CD8-positive, alpha-beta memory T cell (primary cell): ENCODE measurements around the gene TSTD2. TPM values are rescaled to one million over a fixed set of nuclear protein-coding genes. Genes with fewer than 3 reads are reported as not detected.

Experiments
- CTCF ChIA-PET: fragments of 350-600 bp; sonication (Branson Sonifier 250); formaldehyde crosslinking; loops from one replicate; lab custom pipeline; 2021; ENCODE audit warnings: antibody characterized with exemption; lab: Charles Lee
- POLR2A ChIA-PET: fragments of 350-600 bp; sonication (Branson Sonifier 250); formaldehyde crosslinking; loops from one replicate; lab custom pipeline; 2021; ENCODE audit warnings: antibody characterized with exemption; lab: Charles Lee
- DNase-seq, 5 donors: peaks; one replicate each; pipeline versions ENCODE4 v3.0.0 to v3.0.0-alpha.2; 2020 to 2022; ENCODE audit warnings: mixed read lengths in 1 of 5
- H3K27ac ChIP-seq: one replicate; pipeline ENCODE4 v1.7.0; 2013; ENCODE audit warnings: low read depth, mild to moderate bottlenecking, low read length, moderate library complexity
- H3K27me3 ChIP-seq: 2 replicates; pipeline ENCODE4 v1.7.0; 2013; ENCODE audit warnings: low read length, mild to moderate bottlenecking; ENCODE audit not compliant: insufficient read depth, poor library complexity, severe bottlenecking
- H3K36me3 ChIP-seq: 2 replicates; pipeline ENCODE4 v1.7.0; 2013; ENCODE audit warnings: mild to moderate bottlenecking, low read length, moderate library complexity; ENCODE audit not compliant: insufficient read depth
- H3K4me1 ChIP-seq: 2 replicates; pipeline ENCODE4 v1.7.0; 2013; ENCODE audit warnings: mild to moderate bottlenecking, low read length, moderate library complexity; ENCODE audit not compliant: insufficient read depth
- H3K4me3 ChIP-seq: 2 replicates; pipeline ENCODE4 v1.7.0; 2013; ENCODE audit warnings: mild to moderate bottlenecking, low read length
- H3K9me3 ChIP-seq: 2 replicates; pipeline ENCODE4 v1.7.0; 2013; ENCODE audit warnings: mild to moderate bottlenecking, low read length
- H3K27ac Mint-ChIP-seq, 8 donors: one replicate each; pipeline ENCODE4 v1.8.0; 2020 to 2021; ENCODE audit warnings: mixed read lengths in 8 of 8, mild to moderate bottlenecking in 6 of 8, inconsistent platforms in 3 of 8, moderate library complexity in 3 of 8
- H3K27me3 Mint-ChIP-seq, 2 donors: one replicate each; pipeline ENCODE4 v1.8.0; 2020 to 2021; ENCODE audit warnings: mixed read lengths in 2 of 2, mild to moderate bottlenecking in 1 of 2, moderate library complexity in 1 of 2
- H3K36me3 Mint-ChIP-seq, 3 donors: one replicate each; pipeline ENCODE4 v1.8.0; 2020 to 2021; ENCODE audit warnings: mixed read lengths in 3 of 3, inconsistent platforms in 1 of 3, mild to moderate bottlenecking in 1 of 3
- H3K4me1 Mint-ChIP-seq, 3 donors: one replicate each; pipeline ENCODE4 v1.8.0; 2020 to 2021; ENCODE audit warnings: mixed read lengths in 3 of 3, inconsistent platforms in 1 of 3, mild to moderate bottlenecking in 1 of 3
- H3K4me3 Mint-ChIP-seq, 7 donors: one replicate each; pipeline ENCODE4 v1.8.0; 2020 to 2021; ENCODE audit warnings: mixed read lengths in 7 of 7, mild to moderate bottlenecking in 6 of 7, moderate library complexity in 4 of 7, inconsistent platforms in 2 of 7
- H3K9me3 Mint-ChIP-seq, 5 donors: one replicate each; pipeline ENCODE4 v1.8.0; 2020 to 2022; ENCODE audit warnings: mixed read lengths in 5 of 5, mild to moderate bottlenecking in 3 of 5, moderate library complexity in 2 of 5, inconsistent platforms in 1 of 5
- polyA plus RNA-seq: library from polyadenylated mRNA; unstranded; fragments of 300-500 nt; fragmentation: Illumina TruSeq; gene quantifications from one replicate; pipeline ENCODE4 v1.2.3, GENCODE V29; 2021
- total RNA-seq, 2 experiments: library from RNA; stranded (reverse); gene quantifications; one replicate each; pipeline ENCODE4 v1.2.3, GENCODE V29; 2021

Gene TSTD2
- total and polyA plus RNA-seq, 3 experiments from 2014 or later, result 5.7 to 14.7 (median 13.8) TPM

- Histone ChIP-seq H3K9me3 (no peaks in the 10 kb centered on the region), H3K27ac (no peak overlapping the region), H3K4me1 (no peaks in the 10 kb centered on the region), H3K27me3 (no peaks in the 10 kb centered on the region), H3K36me3 (peaks cover 54% of the 10 kb centered on the region), H3K4me3 (no peak overlapping the region)
- CTCF ChIA-PET, result no interaction called here
- POLR2A ChIA-PET, result interaction anchor here (1.1 kb wide), 1 partner anchor 12 kb away, joined by 5 read pairs; the partner anchor contains the start of gene TSTD2
- Mint-ChIP-seq H3K36me3 (peaks cover 5 to 84% (median 23%) of the 10 kb centered on the region in 3 donors), H3K4me3 (no peak overlapping the region), H3K4me1 (peaks cover 12 to 22% (median 14%) of the 10 kb centered on the region in 3 donors), H3K27me3 (no peaks in the 10 kb centered on the region), H3K27ac (no peak overlapping the region), H3K9me3 (no peaks in the 10 kb centered on the region)
- no peak for DNase-seq
Measured at GRCh38 chr9:97645720-97646119, 12.6 kb upstream of the TSTD2 start.

- ChIA-PET CTCF (no interaction called here), POLR2A (no interaction called here)
- Histone ChIP-seq H3K36me3 (peaks cover 22% of the 10 kb centered on the region), H3K4me1 (peaks cover 35% of the 10 kb centered on the region), H3K4me3 (no peak overlapping the region), H3K27ac (no peak overlapping the region), H3K9me3 (no peaks in the 10 kb centered on the region), H3K27me3 (no peaks in the 10 kb centered on the region)
- no peak for DNase-seq
- H3K27ac Mint-ChIP-seq, result peak overlapping the region in 2 of 8 donors; percentile 18 to 69
- peaks cover 0 to 2% (median 0%) of the 10 kb centered on the region in 5 donors for H3K9me3 Mint-ChIP-seq
- peaks cover 5 to 54% (median 13%) of the 10 kb centered on the region in 3 donors for H3K36me3 Mint-ChIP-seq
- H3K4me1 Mint-ChIP-seq, result peaks cover 51 to 66% (median 63%) of the 10 kb centered on the region in 3 donors
- H3K4me3 Mint-ChIP-seq, result no peak overlapping the region
- no peaks in the 10 kb centered on the region for H3K27me3 Mint-ChIP-seq
Measured at GRCh38 chr9:97640325-97640724, 7.2 kb upstream of the TSTD2 start.

- Mint-ChIP-seq H3K9me3 (peaks cover 0 to 2% (median 0%) of the 10 kb centered on the region in 5 donors), H3K27me3 (no peaks in the 10 kb centered on the region), H3K4me1 (peaks cover 62 to 78% (median 75%) of the 10 kb centered on the region in 3 donors), H3K27ac (peak overlapping the region in 3 of 8 donors; percentile 9 to 67 (median 25)), H3K4me3 (peak overlapping the region in 1 of 7 donors; percentile 7), H3K36me3 (peaks cover 4 to 50% (median 9%) of the 10 kb centered on the region in 3 donors)
- POLR2A ChIA-PET, result no interaction called here
- H3K9me3 ChIP-seq, result no peaks in the 10 kb centered on the region
- peaks cover 45% of the 10 kb centered on the region for H3K4me1 ChIP-seq
- H3K27me3 ChIP-seq, result no peaks in the 10 kb centered on the region
- no peak overlapping the region for H3K27ac ChIP-seq
- no peak overlapping the region for H3K4me3 ChIP-seq
- CTCF ChIA-PET, result interaction anchor here (0.9 kb wide), 1 partner anchor 11 kb away, joined by 3 read pairs; no protein-coding TSS in a partner anchor
- H3K36me3 ChIP-seq, result peaks cover 8% of the 10 kb centered on the region
- no peak for DNase-seq
Measured at GRCh38 chr9:97638666-97639065, 5.5 kb upstream of the TSTD2 start.

GRCh38 chr9:97636903-97637302, 3.7 kb upstream of the TSTD2 start:
- peak overlapping the region in 5 of 8 donors; percentile 4 to 64 (median 52) for H3K27ac Mint-ChIP-seq
- H3K27me3 Mint-ChIP-seq, result no peaks in the 10 kb centered on the region
- DNase-seq, result no peak
- CTCF ChIA-PET, result no interaction called here
- peaks cover 0 to 2% (median 0%) of the 10 kb centered on the region in 5 donors for H3K9me3 Mint-ChIP-seq
- H3K36me3 Mint-ChIP-seq, result peaks cover 0 to 47% (median 1%) of the 10 kb centered on the region in 3 donors
- H3K4me1 Mint-ChIP-seq, result peaks cover 71 to 87% (median 79%) of the 10 kb centered on the region in 3 donors
- Histone ChIP-seq H3K4me1 (peaks cover 53% of the 10 kb centered on the region), H3K4me3 (no peak overlapping the region), H3K27me3 (no peaks in the 10 kb centered on the region), H3K9me3 (no peaks in the 10 kb centered on the region), H3K27ac (no peak overlapping the region), H3K36me3 (no peaks in the 10 kb centered on the region)
- POLR2A ChIA-PET, result no interaction called here
- peak overlapping the region; percentile 8 to 72 (median 32) for H3K4me3 Mint-ChIP-seq

- Mint-ChIP-seq H3K36me3 (peaks cover 0 to 33% (median 1%) of the 10 kb centered on the region in 3 donors), H3K27me3 (no peaks in the 10 kb centered on the region), H3K4me1 (peaks cover 62 to 83% (median 77%) of the 10 kb centered on the region in 3 donors), H3K9me3 (peaks cover 0 to 2% (median 0%) of the 10 kb centered on the region in 5 donors), H3K4me3 (peak overlapping the region; percentile 95 to 99 (median 98)), H3K27ac (peak overlapping the region; percentile 72 to 100 (median 99))
- H3K4me3 ChIP-seq, result peak overlapping the region; percentile 75
- H3K27me3 ChIP-seq, result no peaks in the 10 kb centered on the region
- H3K27ac ChIP-seq, result peak overlapping the region; percentile 89
- no peaks in the 10 kb centered on the region for H3K36me3 ChIP-seq
- H3K9me3 ChIP-seq, result no peaks in the 10 kb centered on the region
- no peak for DNase-seq
- POLR2A ChIA-PET, result no interaction called here
- H3K4me1 ChIP-seq, result peaks cover 57% of the 10 kb centered on the region
- CTCF ChIA-PET, result no interaction called here
Measured at GRCh38 chr9:97635026-97635425, 1.9 kb upstream of the TSTD2 start.

- Histone ChIP-seq H3K27ac (peak overlapping the region; percentile 89), H3K4me1 (peaks cover 53% of the 10 kb centered on the region)
Measured at GRCh38 chr9:97633859-97634490, 807 bp upstream of the TSTD2 start.

GRCh38 chr9:97632248-97632984, 752 bp downstream of the TSTD2 start:
- Mint-ChIP-seq H3K36me3 (peaks cover 0 to 33% (median 1%) of the 10 kb centered on the region in 3 donors), H3K9me3 (no peaks in the 10 kb centered on the region)

More at GRCh38 chr9:97633859-97634490, 807 bp upstream of the TSTD2 start:
- POLR2A ChIA-PET, result interaction anchor here (0.9 to 2.4 kb wide), 7 partner anchors 59 to 622 kb away, joined by 3 to 22 read pairs (median 8); partner anchors contain the start of genes ANP32B, TBC1D2, TDRD7 and TRMO
- Histone ChIP-seq H3K27me3 (no peaks in the 10 kb centered on the region), H3K4me3 (peak overlapping the region; percentile 75), H3K36me3 (no peaks in the 10 kb centered on the region), H3K9me3 (no peaks in the 10 kb centered on the region)
- Mint-ChIP-seq H3K4me1 (peaks cover 57 to 81% (median 73%) of the 10 kb centered on the region in 3 donors), H3K27me3 (no peaks in the 10 kb centered on the region), H3K9me3 (peaks cover 0 to 2% (median 0%) of the 10 kb centered on the region in 5 donors), H3K4me3 (peak overlapping the region; percentile 95 to 99 (median 98)), H3K27ac (peak overlapping the region; percentile 99 to 100 (median 100)), H3K36me3 (peaks cover 0 to 31% (median 1%) of the 10 kb centered on the region in 3 donors)
- peak in 1 of 5 donors; percentile 16 for DNase-seq
- CTCF ChIA-PET, result interaction anchor here (0.8 to 2.8 kb wide), 10 partner anchors 15 to 623 kb away, joined by 3 to 19 read pairs (median 5); partner anchors contain the start of genes TDRD7 and XPA

More at GRCh38 chr9:97632248-97632984, 752 bp downstream of the TSTD2 start:
- Histone ChIP-seq H3K36me3 (no peaks in the 10 kb centered on the region), H3K9me3 (no peaks in the 10 kb centered on the region), H3K27ac (peak overlapping the region; percentile 89), H3K27me3 (no peaks in the 10 kb centered on the region), H3K4me3 (peak overlapping the region; percentile 75), H3K4me1 (peaks cover 39% of the 10 kb centered on the region)
- POLR2A ChIA-PET, result interaction anchor here (0.6 to 2.4 kb wide), 11 partner anchors 16 to 623 kb away, joined by 3 to 22 read pairs (median 4); partner anchors contain the start of genes ANP32B, NANS, TBC1D2 and TDRD7
- peak overlapping the region; percentile 99 to 100 (median 100) for H3K27ac Mint-ChIP-seq
- peaks cover 45 to 74% (median 61%) of the 10 kb centered on the region in 3 donors for H3K4me1 Mint-ChIP-seq
- H3K27me3 Mint-ChIP-seq, result no peaks in the 10 kb centered on the region
- DNase-seq, result peak in 1 of 5 donors; percentile 15
- peak overlapping the region; percentile 95 to 99 (median 98) for H3K4me3 Mint-ChIP-seq
- CTCF ChIA-PET, result interaction anchor here (0.9 to 2.8 kb wide), 5 partner anchors 14 to 245 kb away, joined by 3 to 19 read pairs (median 7); no protein-coding TSS in a partner anchor
